Fibroblast of peridontal ligament (primary cell): ENCODE data around the gene VARS1.

Experiments
- DNase-seq: peaks from one replicate; pipeline ENCODE4 v3.0.0-alpha.2; 2010; ENCODE audit errors: extremely low read depth

VARS1 gene

GRCh38 chr6:31771992-31772358 lies 23.6 kb downstream of the VARS1 start:
- DNase-seq = no peak

- no peak for DNase-seq
Measured at GRCh38 chr6:31770860-31771259, 24.7 kb downstream of the VARS1 start.

- peak; percentile 29 for DNase-seq
Measured at GRCh38 chr6:31769684-31770371, 25.7 kb downstream of the VARS1 start.

- no peak for DNase-seq
Measured at GRCh38 chr6:31768363-31769257, 26.9 kb downstream of the VARS1 start.

- DNase-seq = no peak
Measured at GRCh38 chr6:31767096-31767645, 28.4 kb downstream of the VARS1 start.

- DNase-seq = no peak
Measured at GRCh38 chr6:31765910-31766794, 29.4 kb downstream of the VARS1 start.

GRCh38 chr6:31765559-31765909 lies 30.0 kb downstream of the VARS1 start:
- DNase-seq = no peak

- no peak for DNase-seq
Measured at GRCh38 chr6:31764198-31764597, 31.4 kb downstream of the VARS1 start.

- DNase-seq = peak; percentile 70
Measured at GRCh38 chr6:31763619-31763940, 32.0 kb downstream of the VARS1 start.

- DNase-seq = no peak
Measured at GRCh38 chr6:31762878-31763618, 32.5 kb downstream of the VARS1 start.

GRCh38 chr6:31762356-31762755 lies 33.2 kb downstream of the VARS1 start, which contains the start of gene SAPCD1:
Gene SAPCD1, plus strand, starts transcription at chr6:31762656. Its CDS starts 399 bp downstream, at chr6:31763055.
- no peak for DNase-seq

GRCh38 chr6:31761343-31761742 lies 34.2 kb downstream of the VARS1 start:
- DNase-seq = no peak

- DNase-seq = no peak
Measured at GRCh38 chr6:31760790-31761189, 34.8 kb downstream of the VARS1 start.

- DNase-seq = no peak
Measured at GRCh38 chr6:31758281-31758680, 37.3 kb downstream of the VARS1 start.

GRCh38 chr6:31752739-31753319 lies 42.7 kb downstream of the VARS1 start:
- peak; percentile 76 for DNase-seq

- no peak for DNase-seq
Measured at GRCh38 chr6:31750411-31751022, 45.0 kb downstream of the VARS1 start.

- DNase-seq = no peak
Measured at GRCh38 chr6:31749301-31750036, 46.1 kb downstream of the VARS1 start.
